ENCODE data around the gene SHC4. TPM values are rescaled to one million over a fixed set of nuclear protein-coding genes. Genes with fewer than 3 reads are reported as not detected.
A peak's percentile ranks its signal among the peaks of the same experiment; 100 is the strongest.
"Not testable (repeated sequence)": the region's sequence is repeated elsewhere in the genome, so short reads cannot be mapped to it uniquely, and the experiment has no call there.

The SHC4 gene
- total RNA-seq, 1 experiment from 2014 or later: 0.44 TPM

DNA sequence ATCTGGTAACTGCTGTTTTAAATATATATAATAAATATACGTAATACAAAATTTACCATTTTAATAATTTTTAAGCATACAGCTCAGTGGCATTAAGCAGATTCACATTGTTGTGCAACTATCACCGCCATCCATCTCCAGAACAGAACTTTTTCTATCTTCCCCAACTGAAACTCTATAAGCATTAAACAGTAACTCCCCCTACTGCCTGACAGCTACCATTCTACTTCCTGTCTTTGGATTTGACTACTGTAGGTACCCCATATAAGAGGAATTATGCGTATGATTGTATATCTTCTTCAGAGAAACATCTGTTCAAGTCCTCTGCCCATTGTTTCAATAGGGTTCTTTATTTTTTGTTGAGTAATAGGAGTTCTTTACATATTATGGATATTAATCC is 49.0 kb downstream of the SHC4 start:
- H3K27me3 ChIP-seq (ENCODE audit: insufficient read depth, low read depth): no peaks in the 10 kb centered on the region
- H3K4me3 ChIP-seq: no peak overlapping the region
- H3K27ac ChIP-seq: no peak overlapping the region
- no peaks in the 10 kb centered on the region for H3K9me3 ChIP-seq (ENCODE audit: insufficient read depth, low read depth)
- H3K79me2 ChIP-seq (ENCODE audit: low read depth): no peaks in the 10 kb centered on the region
- H3K4me1 ChIP-seq (replicated peaks; ENCODE audit: insufficient read depth): 0 out of 2 replicates have a peak, but pooled peaks cover 5% of the 10 kb centered on the region
- DNase-seq: no peak
- ChIA-PET CTCF (no interaction called here), POLR2A (ENCODE audit: unreplicated experiment) (no interaction called here)
- H4K20me1 ChIP-seq (ENCODE audit: insufficient read depth): no peaks in the 10 kb centered on the region
- no TSS peak for BruUV-seq (replicated peaks)
- intact Hi-C loops (cut with micrococcal nuclease; ENCODE audit: unreplicated experiment): no loop called here
- TF ChIP-seq, protein P1, sequence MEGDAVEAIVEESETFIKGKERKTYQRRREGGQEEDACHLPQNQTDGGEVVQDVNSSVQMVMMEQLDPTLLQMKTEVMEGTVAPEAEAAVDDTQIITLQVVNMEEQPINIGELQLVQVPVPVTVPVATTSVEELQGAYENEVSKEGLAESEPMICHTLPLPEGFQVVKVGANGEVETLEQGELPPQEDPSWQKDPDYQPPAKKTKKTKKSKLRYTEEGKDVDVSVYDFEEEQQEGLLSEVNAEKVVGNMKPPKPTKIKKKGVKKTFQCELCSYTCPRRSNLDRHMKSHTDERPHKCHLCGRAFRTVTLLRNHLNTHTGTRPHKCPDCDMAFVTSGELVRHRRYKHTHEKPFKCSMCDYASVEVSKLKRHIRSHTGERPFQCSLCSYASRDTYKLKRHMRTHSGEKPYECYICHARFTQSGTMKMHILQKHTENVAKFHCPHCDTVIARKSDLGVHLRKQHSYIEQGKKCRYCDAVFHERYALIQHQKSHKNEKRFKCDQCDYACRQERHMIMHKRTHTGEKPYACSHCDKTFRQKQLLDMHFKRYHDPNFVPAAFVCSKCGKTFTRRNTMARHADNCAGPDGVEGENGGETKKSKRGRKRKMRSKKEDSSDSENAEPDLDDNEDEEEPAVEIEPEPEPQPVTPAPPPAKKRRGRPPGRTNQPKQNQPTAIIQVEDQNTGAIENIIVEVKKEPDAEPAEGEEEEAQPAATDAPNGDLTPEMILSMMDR (conservative IDR thresholded peaks at IDR 0.05): no peak
- TF ChIP-seq EZH2 (IDR thresholded peaks at IDR 0.05; ENCODE audit: low read depth): no peak
- H3K4me2 ChIP-seq: no peak overlapping the region
- H2AFZ ChIP-seq: no peak overlapping the region
- H3F3A ChIP-seq (ENCODE audit: insufficient read depth, low read depth): no peaks in the 10 kb centered on the region
- H3K36me3 ChIP-seq (ENCODE audit: low read depth): no peaks in the 10 kb centered on the region
- H3K9me2 ChIP-seq (ENCODE audit: insufficient read depth): no peaks in the 10 kb centered on the region

DNA sequence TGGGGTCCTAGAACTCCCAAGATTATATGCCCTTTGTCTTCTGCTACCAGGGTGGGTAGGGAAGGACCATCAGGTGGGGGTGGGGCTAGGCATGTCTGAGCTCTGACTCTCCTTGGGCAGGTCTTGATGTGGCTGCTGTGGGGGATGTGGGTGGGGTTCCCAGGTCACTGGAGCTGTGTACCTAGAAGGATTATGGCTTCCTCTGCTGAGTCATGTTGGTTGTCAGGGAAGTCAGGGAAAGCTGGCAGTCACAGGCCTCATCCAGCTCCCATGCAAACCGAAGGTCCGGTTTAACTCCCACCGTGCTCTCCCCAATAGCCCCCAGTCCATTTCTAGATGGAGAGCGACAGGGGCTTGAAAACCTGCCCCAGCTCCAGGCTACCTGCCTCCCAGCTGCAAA is 50.6 kb downstream of the SHC4 start:
- Histone ChIP-seq H2AFZ (peak overlapping the region; percentile 48; the same call in 1 of the 2 replicates), H3K36me3 (ENCODE audit: low read depth) (no peaks in the 10 kb centered on the region), H3K4me1 (replicated peaks; ENCODE audit: insufficient read depth) (0 out of 2 replicates have a peak, but pooled peaks cover 5% of the 10 kb centered on the region), H3K27ac (no peak overlapping the region), H3K9me2 (ENCODE audit: insufficient read depth) (no peaks in the 10 kb centered on the region), H4K20me1 (ENCODE audit: insufficient read depth) (no peaks in the 10 kb centered on the region), H3K27me3 (ENCODE audit: insufficient read depth, low read depth) (no peaks in the 10 kb centered on the region), H3F3A (ENCODE audit: insufficient read depth, low read depth) (no peaks in the 10 kb centered on the region), H3K4me2 (no peak overlapping the region), H3K79me2 (ENCODE audit: low read depth) (no peaks in the 10 kb centered on the region), H3K9me3 (ENCODE audit: insufficient read depth, low read depth) (no peaks in the 10 kb centered on the region), H3K4me3 (no peak overlapping the region)
- peak in 1 of 2 experiments; percentile 5 for DNase-seq
- CTCF ChIA-PET: no interaction called here
- no TSS peak for BruUV-seq (replicated peaks)
- POLR2A ChIA-PET (ENCODE audit: unreplicated experiment): interaction anchor here (0.6 kb wide), 1 partner anchor 1236 kb away, joined by 6 read pairs; no protein-coding TSS in a partner anchor
- TF ChIP-seq, protein P1 (conservative IDR thresholded peaks at IDR 0.05): no peak
- TF ChIP-seq EZH2 (IDR thresholded peaks at IDR 0.05; ENCODE audit: low read depth): no peak
- intact Hi-C loops (cut with micrococcal nuclease; ENCODE audit: unreplicated experiment): no loop called here

DNA sequence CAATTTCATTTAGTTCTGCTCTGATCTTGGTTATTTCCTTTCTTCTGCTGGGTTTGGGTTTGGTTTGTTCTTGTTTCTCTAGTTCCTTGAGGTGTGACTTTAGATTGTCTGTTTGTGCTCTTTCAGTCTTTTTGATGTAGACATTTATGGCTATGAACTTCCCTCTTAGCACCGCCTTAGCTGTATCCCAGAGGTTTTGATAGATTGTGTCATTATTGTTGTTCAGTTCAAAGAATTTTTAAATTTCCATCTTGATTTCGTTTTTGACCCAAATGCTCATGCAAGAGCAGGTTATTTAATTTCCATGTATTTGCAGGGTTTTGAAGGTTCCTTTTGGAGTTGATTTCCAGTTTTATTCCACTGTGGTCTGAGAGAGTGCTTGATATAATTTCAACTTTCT is 53.2 kb downstream of the SHC4 start:
- POLR2A ChIA-PET (ENCODE audit: unreplicated experiment); H3K4me1 ChIP-seq (replicated peaks; ENCODE audit: insufficient read depth); CTCF ChIA-PET: not testable (repeated sequence)

DNA sequence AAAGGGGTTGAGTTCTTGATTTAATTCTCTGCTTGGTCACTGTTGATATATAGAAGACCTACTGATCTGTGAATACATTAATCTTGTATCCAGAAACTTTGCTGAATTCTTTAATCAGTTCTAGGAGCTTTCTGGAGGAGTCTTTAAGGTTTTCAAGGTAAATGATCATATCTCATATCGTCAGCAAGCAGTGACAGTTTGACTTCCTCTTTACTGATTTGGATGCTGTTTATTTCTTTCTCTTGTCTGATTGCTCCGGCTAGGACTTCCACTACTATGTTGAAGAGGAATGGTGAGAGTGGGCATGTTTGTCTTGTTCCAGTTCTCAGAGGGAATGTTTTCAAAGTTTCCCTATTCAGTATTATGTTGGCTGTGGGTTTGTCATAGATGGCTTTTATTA is 54.4 kb downstream of the SHC4 start:
- intact Hi-C loops (cut with micrococcal nuclease; ENCODE audit: unreplicated experiment); H3K9me3 ChIP-seq (ENCODE audit: insufficient read depth, low read depth); H3K36me3 ChIP-seq (ENCODE audit: low read depth): not testable (repeated sequence)

More for the DNA sequence above, 53.2 kb downstream of the SHC4 start:
- H3K27me3 ChIP-seq (ENCODE audit: insufficient read depth, low read depth); H4K20me1 ChIP-seq (ENCODE audit: insufficient read depth); H3K36me3 ChIP-seq (ENCODE audit: low read depth); DNase-seq; H3K79me2 ChIP-seq (ENCODE audit: low read depth); H3K9me2 ChIP-seq (ENCODE audit: insufficient read depth); H3K4me2 ChIP-seq; H3F3A ChIP-seq (ENCODE audit: insufficient read depth, low read depth); BruUV-seq (replicated peaks); H3K9me3 ChIP-seq (ENCODE audit: insufficient read depth, low read depth); H3K27ac ChIP-seq; intact Hi-C loops (cut with micrococcal nuclease; ENCODE audit: unreplicated experiment); H3K4me3 ChIP-seq; H2AFZ ChIP-seq: not testable (repeated sequence)

More for the DNA sequence above, 54.4 kb downstream of the SHC4 start:
- H3K9me2 ChIP-seq (ENCODE audit: insufficient read depth); BruUV-seq (replicated peaks); H2AFZ ChIP-seq; H3K4me3 ChIP-seq; H3K79me2 ChIP-seq (ENCODE audit: low read depth); H3K27ac ChIP-seq; DNase-seq; H3K4me1 ChIP-seq (replicated peaks; ENCODE audit: insufficient read depth); H3K4me2 ChIP-seq; H3K27me3 ChIP-seq (ENCODE audit: insufficient read depth, low read depth); POLR2A ChIA-PET (ENCODE audit: unreplicated experiment); H3F3A ChIP-seq (ENCODE audit: insufficient read depth, low read depth); CTCF ChIA-PET; H4K20me1 ChIP-seq (ENCODE audit: insufficient read depth): not testable (repeated sequence)

Data from PC-9 (cell line).